GM19438 (cell line): Measurements from ENCODE around the gene MAP3K5.
"Not testable (repeated sequence)": the region's sequence is repeated elsewhere in the genome, so short reads cannot be mapped to it uniquely, and the experiment has no call there.

Experiments
- ATAC-seq: cut with Tn5 transposase; IDR thresholded peaks from one replicate; pipeline ENCODE4 v1.9.1; 2021; ENCODE audit warnings: low read depth; ENCODE audit not compliant: unreplicated experiment

MAP3K5 gene

DNA sequence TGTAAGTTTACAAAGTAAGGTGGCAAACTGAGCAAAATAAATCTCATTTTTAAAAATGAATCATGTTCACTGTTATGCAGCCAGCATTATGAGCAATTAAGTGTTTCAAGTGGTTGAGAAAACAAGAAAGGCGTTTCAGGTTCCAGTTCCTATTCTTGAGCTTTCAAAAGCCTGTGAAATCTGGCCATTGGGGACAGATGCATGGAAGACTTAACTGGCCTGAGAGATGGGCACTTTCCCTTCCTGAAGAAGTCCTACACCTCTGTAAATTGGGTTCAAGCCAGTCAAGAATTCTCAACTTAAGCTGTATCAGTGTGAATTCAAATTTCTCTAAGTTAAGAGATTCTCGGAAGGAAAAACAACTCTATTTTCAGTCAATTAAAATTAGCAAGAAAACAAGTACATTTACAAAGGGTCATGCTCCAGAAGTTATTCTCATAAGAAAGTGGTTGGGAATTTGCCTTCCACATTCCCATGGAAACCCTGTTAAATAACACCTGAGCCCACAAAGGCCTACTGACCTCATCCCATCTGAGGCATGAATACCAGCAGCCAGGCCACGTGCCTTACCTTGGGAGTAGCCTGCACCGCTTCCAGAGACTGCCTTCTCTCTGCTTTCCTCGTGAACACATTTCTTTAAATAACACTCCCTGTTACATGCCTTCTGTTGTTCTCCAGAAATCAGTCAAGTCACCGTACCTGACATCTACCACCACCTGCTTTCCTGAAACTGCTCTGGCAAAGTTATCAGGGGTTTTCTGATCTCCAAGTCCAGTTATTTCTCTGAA, 19.4 kb downstream of the MAP3K5 start:
- peak; percentile 70 for ATAC-seq

DNA sequence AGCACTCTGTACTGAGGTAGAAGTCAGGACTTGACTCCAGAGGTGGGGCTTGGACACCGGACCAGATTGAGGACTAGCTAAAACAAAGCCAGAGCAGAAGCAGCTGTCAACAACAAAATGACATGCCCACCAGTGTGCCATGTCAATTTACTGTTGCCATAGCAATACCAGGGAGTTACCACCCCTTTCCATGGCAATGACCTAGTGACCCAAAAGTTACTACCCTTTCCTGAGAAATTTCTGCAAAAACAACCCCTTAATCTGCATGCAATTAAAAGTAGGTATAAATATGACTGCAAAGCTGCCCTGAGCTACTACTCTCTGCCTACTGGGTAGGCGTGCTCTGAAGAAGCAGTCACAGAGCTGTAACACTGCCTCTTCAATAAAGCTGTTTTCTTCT, 21.0 kb downstream of the MAP3K5 start:
- no peak for ATAC-seq

DNA sequence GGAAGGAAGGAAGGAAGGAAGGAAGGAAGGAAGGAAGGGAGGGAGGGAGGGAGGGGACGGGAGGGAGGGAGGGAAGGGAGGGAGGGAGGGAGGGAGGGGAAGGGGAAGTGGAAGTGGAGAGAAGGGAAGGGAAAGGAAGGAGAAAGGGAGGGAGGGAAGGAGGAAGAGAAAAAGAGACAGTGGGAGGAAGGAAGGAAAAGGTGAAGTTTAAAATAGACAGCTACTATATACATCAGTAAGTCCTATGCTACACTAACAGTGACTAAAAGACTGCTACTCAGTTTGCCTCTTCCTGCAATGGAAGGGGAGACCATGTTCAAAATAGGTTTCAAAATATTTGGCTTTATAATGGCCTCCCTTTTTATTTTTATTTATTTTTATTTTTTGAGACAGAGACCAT, 22.5 kb downstream of the MAP3K5 start:
- no peak for ATAC-seq

DNA sequence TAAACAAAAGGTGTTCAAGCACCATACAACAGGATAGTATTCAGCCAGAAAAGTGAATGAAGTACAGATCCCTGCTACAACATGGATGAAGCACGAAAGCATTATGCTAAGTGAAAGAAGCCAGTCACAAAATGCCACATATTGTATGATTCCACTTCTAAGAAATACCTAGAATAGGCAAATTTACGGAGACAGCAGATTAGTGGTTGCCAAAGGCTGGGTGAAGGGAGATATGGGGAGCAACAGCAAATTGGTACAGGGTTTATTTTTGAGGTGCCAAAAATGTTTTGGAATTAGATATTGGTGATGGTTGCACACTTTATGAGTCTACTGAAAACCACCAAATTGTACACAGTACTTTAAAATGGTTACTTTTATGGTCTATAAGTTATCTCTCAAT, 23.2 kb downstream of the MAP3K5 start:
- ATAC-seq, result no peak

DNA sequence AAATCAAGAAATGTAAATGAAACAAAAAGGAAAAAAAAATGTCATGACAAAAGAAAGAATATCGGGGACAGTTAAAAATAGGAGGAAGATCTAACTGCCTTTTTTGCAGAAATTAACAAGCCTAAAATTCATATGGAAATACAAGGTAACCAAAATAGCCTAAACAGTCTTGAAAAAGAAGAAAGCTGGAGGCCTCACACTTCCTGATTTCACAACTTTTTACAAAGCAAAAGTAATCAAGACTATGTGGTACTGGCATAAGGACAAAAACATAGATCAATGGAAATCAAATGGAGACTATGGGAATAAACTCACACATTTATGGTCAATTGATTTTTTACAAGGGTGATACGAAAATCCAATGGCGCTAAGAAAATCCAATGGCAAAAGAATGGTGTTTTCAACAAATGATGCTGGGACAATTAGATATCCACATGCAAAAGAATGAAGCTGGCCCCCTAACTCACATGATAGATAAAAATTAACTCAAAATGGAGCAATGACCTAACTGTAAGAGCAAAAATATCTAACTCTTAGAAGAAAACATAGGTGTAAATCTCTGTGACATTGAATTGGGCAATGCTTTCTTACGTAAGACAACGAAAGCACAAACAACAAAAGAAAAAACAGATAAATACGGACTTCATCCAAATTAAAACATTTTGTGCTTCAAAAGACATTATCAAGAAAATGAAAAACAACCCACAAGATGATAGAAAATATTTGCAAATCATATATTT, 24.5 kb downstream of the MAP3K5 start:
- no peak for ATAC-seq

DNA sequence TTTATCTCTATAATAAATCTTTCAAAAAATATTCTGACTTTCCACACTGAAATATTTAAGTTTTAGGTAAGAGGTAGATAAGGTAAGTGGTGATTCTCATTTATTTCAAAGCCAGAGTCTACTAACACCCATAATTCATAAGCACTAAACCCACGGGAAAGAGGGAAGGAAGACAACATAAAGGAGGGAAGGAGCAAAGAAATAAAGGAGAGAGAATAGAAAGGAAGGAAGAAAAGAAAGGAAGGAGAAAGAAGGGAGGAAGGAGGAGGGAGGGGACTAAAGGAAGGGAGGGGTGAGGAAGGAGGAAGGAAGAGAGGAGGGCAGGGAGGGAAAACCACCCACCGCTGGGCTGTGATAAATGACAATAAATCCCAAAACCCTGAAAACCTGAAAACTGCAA, 25.2 kb downstream of the MAP3K5 start:
- ATAC-seq, result no peak

DNA sequence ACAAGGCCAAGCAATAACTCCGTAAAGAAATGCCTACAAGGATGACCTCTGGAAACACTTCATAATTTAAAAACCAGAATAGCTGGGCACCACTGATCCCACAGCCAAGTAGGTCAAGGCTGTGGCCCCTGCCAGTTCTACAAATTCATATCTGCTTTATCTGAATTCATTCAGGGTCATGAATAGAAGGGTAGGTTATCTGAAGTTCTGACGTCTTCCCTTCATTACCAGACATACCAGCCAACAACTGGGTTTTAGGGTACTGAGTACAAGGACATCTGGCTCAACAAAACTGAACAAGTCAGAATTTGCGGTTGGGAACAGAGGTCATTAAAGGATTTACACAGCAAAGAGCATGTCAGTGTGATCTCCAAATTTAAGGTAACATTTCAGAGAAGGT, 26.0 kb downstream of the MAP3K5 start:
- no peak for ATAC-seq

DNA sequence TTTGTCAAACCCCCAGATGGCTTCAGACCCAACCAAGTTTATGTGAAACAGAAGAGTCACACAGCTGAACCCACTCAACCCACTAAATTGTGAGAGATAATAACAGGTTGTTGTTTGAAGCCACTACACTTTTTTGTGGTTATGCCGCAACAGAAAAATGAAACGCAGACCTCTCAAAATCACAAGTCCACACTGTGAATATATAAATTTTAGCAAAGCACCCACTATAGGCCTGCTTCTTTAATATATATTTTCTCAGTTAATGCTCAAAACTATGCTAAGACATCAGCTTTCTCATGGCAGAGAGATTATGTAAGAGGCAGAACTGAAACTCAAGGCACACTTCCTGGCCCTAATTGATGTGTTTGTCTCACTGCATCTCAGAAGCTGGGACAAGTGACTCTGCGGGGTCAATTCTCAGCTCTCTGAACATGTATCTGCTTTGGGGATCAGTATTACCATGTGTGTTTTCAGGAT, 27.7 kb downstream of the MAP3K5 start:
- peak; percentile 38 for ATAC-seq

DNA sequence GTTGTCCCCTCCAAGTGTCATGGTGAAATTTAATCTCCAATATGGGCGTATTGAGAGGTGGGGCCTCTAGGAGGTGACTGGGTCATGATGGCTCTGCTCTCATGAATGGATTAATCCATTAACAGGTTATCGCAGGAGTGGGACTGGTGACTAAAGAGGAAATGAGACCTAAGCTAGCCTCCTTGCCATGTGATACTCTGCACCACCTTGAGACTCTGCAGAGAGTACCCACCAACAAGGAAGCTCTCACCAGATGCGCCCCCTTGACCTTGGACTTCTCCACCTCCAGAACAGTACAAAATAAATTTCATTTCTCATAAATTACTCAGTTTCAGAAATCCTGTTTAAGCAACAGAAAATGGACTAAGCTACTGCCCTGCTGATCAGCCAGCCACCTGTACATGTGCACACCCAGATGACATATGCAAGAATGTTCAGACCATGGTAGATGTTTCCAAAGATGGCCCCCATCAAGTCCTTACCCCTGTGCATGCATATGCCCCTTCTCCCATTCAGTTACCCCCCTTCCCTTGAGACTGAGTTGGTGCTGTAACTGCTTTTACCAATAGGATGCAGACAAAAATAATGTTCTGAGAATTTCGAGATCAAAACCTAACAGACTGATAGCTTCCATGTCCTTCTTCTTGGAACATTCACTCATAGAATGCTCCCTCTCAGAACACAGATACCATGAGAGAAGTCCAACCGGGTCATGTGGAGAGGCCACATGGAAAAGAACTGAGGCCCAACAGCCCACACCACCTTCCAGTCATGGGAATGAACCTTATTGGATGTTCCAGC, 28.4 kb downstream of the MAP3K5 start:
- ATAC-seq, result peak; percentile 29

DNA sequence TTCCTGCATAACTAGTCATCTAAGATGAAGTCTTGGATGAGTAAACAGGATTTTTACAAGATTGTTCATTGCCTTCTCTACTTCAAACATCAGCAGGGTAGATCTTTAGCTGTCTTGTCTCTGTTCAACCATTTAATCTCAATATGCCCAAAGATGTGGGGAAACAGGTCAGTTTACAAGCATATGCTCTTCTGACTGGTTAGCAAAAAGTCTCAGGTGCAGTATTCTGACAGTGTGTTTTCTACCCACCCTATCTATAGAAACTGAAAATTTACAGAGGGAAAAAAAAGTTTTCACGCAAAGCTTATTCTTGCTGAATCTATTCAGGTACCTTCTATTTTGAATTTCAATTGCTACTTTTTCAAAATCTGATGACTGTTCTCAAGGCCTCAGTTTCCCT, 29.0 kb downstream of the MAP3K5 start:
- ATAC-seq, result peak; percentile 23

DNA sequence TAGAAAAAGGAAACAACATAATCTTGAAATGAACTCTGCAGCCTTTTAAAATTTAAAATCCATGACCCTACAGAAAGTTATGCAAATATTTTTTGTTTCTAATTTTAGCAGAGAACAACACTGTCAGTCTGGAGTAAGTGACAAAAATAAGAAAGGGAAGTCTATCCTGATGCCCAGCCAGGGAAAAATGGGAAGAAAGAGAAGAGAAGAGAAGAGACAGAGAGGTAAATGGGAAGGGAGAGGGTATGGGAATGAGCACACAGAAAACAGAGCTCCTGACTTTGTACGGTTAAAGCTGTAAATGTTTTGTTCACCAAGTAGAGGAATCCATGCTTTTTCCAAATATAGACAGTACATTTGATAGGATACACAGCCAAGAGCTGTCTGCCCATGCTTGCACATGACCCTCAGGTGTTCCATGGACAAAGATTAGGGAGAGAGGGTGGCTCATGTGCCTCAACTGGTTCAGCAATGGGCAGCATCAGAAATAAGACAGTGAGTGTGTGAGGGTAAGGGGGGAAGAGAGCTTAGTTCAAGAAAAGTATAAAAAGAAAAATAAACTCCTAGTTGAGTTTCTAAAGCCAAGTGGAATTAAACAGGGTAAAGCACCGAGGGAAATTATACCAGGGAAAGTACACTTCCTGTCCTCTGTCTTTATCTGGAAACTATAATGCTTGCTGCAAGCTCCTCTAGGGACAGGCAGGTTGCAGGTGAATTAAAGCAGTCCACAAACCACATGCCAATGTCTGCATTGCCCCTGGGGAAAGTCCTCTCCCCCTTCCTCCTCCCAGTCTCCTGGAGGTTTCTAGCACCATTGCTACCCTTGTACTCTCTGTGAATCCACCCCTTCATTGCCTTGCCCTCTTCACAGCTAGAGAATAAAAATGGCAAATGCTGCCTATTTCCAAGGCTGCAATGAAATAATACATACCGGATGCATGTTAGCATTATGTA, 30.0 kb downstream of the MAP3K5 start:
- ATAC-seq, result no peak

DNA sequence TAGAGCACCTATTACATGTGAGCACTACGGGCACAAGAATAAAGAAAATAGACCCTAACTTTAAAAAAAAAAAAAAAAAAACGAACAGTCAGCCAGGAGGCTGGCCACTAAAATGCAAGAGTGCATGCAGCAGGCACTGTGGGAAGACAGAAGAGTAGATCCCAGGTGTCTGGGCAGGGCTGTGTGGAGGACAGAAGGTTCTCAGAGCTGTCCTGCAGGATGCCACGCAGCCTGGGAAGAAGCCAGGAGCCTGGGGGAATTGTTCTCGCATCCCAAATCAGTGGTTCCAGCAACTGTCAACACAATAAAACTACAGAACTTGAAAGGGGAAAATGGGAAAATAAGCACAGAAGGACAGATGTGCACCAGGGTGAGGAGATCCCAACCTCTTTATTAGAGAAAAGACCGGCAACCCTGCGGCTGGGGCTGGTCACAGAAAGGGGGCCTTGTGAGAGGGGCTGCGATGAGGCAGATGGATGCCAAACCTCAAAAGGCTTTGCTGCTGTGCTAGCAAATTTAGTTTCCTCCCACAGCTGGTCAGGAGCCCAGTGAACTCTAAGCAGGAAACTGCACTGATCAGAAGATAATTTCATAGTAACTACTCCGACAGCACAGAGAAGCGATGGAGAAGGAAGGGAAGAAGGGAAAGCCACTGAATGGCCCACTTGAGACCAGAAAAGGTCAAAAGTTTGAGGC, 30.9 kb downstream of the MAP3K5 start:
- ATAC-seq, result no peak

DNA sequence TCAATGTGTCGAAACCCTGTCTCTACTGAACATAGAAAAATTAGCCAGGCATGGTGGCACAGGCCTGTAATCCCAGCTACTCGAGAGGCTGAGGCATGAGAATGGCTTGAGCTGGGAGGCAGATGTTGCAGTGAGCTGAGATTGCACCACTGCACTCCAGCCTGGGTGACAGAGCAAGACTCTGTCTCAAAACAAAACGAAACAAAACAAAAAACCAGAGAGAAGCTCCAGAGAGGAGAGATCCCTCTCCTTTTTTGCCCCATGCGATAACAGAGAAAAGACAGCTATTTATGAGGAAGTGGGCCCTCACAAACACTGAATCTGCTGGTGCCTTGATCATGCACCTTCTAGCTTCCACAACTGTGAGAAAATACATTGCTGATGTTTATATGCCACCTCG, 31.5 kb downstream of the MAP3K5 start:
- ATAC-seq, result not testable (repeated sequence)

DNA sequence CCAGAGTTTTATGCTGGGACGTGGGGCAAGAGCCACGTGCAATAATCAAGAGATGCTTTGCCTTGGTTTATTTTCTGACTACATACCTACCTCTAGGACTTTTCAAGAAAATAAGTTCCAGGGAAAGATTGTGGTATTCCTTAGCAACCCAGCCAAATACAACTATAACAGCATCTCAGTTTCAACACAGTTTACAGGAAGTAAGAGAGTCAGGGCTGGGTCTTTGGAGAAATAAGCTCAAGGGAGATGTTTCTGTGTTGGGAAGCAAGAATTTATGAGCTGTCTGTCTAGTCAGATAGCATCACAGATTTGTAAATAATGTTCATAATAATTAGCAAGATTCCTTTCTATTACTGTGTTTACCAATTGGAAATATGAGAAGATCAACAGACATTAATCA, 35.1 kb downstream of the MAP3K5 start:
- no peak for ATAC-seq

DNA sequence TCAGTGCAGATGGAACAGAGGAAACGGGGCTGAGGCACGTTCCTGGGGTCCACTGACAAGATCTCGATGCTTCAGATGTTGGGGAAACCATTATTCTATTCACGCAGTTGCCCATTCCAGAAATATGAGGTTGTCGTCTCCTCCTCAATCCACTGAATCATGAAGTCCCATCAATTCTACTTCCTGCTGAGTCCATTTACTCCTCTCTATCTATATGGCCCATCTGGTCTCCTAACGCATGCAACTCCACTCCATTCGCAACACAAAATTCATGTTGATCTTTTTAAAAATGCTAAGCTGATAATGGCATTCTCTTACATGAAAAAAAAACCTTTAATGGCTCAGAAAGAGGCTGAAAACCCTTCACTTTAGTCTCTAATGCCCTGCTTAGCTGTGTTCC, 37.5 kb downstream of the MAP3K5 start:
- no peak for ATAC-seq

DNA sequence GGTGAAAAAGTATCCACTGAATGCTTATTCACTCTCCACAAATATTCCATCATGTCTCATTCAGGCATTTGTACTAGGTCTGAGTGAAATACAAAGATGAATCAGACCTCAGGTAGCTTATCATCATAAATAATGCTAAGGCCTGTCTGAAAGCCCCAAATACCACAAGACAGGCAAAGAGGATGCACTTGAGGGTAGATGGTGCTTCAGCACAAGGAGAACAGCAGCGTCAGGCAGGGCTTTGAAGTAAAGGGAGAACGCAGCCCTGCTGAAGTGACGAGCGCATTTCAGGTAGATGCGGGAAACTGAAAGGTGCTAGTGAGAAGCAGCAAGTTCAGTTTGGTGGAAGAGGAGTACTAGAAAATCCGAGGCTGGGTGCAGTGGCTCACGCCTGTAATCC, 38.7 kb downstream of the MAP3K5 start:
- ATAC-seq, result no peak

DNA sequence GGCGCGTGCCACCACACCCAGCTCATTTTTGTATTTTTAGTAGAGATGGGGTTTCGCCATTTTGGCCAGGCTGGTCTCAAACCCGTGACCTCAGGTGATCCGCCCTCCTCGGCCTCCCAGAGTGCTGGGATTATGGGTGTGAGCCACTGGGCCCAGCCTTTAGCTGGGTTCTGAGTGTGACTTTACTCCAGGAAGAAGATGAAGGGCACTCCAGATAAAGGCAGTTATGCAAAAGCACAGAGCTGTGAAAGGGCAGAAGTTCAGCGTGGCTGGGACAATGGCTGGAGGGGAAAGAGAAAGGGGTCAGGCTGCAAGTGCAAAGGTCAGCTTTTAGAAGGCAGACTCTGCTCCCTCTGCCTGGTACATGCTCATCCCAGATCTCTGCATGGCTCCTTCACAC, 39.7 kb downstream of the MAP3K5 start:
- ATAC-seq, result no peak

DNA sequence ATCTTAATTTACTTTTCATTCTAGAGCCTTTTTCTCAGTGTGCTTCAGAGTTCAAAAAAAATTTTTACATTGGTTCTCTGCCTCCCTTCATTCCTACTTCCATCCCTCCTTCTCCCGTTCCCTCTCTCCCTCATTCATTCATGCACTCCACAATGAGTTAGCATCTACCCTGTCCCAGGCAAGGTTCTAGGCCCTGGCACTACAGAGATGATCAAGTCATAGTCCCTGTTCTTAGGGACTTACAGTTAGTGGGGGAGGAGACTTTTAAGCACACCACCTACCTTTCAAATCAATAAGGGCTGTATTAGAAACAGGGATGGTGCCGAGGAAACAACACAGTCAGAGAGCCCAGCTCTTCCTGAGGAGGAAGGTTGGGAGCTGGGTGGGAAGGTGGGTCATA, 40.3 kb downstream of the MAP3K5 start:
- no peak for ATAC-seq

DNA sequence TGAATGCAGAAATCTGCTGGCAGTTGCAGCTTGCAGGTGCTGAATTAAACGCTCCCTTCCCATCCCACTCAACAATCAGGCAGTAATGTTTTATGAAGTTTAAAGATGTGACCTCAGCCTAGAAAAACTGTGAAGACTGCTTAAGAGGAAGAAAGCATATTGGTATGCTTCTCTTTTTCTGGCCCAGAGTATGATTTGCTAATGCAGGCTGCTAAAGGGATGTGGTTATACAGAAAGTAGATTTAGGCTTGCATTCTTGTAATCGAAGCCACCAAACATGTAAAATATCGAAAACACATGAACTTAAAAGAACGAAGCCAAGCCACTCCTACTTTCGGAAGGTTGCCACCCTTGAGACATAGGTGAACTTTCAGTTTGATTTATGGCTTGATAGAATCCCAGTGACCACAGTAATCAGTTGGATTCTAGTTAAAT, 40.7 kb downstream of the MAP3K5 start:
- ATAC-seq, result peak; percentile 95
